ENCODE results near the gene CACNA1B. TPM values are rescaled to one million over a fixed set of nuclear protein-coding genes. Genes with fewer than 3 reads are reported as not detected.
"Not testable (repeated sequence)": the region's sequence is repeated elsewhere in the genome, so short reads cannot be mapped to it uniquely, and the experiment has no call there.

The CACNA1B gene
- total and polyA plus RNA-seq, 8 donors: 0.16 to 1.3 (median 0.31) TPM

- DNase-seq: no peak
- H3K27me3 ChIP-seq: peaks cover 0 to 4% (median 0%) of the 10 kb centered on the region in 4 donors
- TF ChIP-seq, protein P1, sequence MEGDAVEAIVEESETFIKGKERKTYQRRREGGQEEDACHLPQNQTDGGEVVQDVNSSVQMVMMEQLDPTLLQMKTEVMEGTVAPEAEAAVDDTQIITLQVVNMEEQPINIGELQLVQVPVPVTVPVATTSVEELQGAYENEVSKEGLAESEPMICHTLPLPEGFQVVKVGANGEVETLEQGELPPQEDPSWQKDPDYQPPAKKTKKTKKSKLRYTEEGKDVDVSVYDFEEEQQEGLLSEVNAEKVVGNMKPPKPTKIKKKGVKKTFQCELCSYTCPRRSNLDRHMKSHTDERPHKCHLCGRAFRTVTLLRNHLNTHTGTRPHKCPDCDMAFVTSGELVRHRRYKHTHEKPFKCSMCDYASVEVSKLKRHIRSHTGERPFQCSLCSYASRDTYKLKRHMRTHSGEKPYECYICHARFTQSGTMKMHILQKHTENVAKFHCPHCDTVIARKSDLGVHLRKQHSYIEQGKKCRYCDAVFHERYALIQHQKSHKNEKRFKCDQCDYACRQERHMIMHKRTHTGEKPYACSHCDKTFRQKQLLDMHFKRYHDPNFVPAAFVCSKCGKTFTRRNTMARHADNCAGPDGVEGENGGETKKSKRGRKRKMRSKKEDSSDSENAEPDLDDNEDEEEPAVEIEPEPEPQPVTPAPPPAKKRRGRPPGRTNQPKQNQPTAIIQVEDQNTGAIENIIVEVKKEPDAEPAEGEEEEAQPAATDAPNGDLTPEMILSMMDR (IDR thresholded peaks at IDR 0.05): no peak
- no peaks in the 10 kb centered on the region for H3K36me3 ChIP-seq
- H3K27ac ChIP-seq: no peak overlapping the region
- no peaks in the 10 kb centered on the region for H3K4me1 ChIP-seq
- H3K4me3 ChIP-seq: no peak overlapping the region
- intact Hi-C loops (cut with DNase I): no loop called here
- WGBS, 2 donors: 61 to 76% methylated on average over 10 of the region's 10 CpGs
- no peaks in the 10 kb centered on the region for H3K9me3 ChIP-seq
- no peak for FAIRE-seq
- no peak for ATAC-seq
Observed at GRCh38 chr9:137880976-137881530, 3.5 kb downstream of the CACNA1B start.

DNA sequence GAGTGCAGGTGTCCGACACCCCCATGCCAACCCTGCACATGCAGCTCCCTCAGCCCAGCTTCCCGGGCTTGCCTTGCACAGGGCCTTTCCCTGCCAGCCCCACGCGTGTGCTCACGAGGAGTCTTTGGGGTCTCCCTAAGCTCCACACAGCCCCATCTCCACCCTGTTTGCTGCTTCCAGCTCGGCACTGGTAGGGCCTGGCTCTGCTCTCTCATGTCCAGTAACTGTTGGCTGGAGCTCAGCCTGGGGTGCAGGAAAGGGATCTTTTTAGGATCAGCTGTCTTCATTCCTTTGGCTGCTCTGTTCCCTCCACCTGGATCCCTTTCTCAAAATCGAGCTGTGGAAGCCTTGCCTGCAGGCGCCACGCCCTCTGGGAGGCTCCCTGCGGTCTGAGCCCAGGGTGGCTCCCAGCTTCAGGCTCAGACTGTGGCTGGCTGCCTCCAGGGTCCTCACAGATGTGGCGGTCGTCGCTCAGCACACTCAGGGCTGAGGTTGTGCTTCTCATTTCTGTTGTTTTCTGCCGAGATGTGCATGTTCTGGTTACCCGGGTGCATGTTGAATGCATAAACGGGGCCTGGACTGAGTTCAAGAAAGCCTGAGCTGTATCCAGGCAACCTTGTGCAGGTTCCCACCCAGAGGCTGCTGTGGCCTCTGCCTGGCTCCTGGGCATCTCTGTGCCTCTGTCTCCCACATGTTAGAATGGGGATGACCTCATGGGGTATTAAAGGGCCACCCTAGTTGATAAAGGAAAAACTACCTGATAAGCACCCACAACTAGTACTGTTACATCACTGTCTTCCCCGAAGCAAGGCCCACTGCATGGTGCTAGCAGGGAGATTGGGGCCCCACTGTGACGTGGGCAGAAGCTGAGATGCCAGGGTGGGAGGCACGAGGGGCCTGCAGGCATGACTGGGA, 4.3 kb downstream of the CACNA1B start:
- intact Hi-C loops (cut with DNase I): no loop called here
- no peak overlapping the region for H3K4me3 ChIP-seq
- TF ChIP-seq, protein P1 (IDR thresholded peaks at IDR 0.05): no peak
- WGBS, 2 donors: 47 to 57% methylated on average over 19 of the region's 19 CpGs
- peaks cover 0 to 4% (median 0%) of the 10 kb centered on the region in 4 donors for H3K27me3 ChIP-seq
- no peak for DNase-seq
- ATAC-seq: no peak
- no peaks in the 10 kb centered on the region for H3K36me3 ChIP-seq
- H3K27ac ChIP-seq: no peak overlapping the region
- no peaks in the 10 kb centered on the region for H3K4me1 ChIP-seq
- no peaks in the 10 kb centered on the region for H3K9me3 ChIP-seq
- FAIRE-seq: no peak

DNA sequence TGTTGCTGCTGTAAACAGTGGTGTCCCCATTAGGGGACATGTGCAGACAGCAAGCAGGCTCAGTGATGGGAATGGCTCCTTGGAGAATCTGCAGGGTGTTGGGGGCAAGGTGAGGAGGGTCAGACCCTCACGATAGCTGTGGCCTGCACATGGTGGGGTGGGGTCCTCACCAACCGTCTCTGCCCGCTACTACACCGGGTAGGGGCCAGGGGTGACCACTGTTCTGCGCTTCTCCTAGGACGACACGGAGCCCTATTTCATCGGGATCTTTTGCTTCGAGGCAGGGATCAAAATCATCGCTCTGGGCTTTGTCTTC, 4.9 kb downstream of the CACNA1B start:
- Histone ChIP-seq H3K9me3 (no peaks in the 10 kb centered on the region), H3K4me3 (no peak overlapping the region), H3K36me3 (no peaks in the 10 kb centered on the region), H3K4me1 (no peaks in the 10 kb centered on the region), H3K27me3 (peaks cover 0 to 4% (median 0%) of the 10 kb centered on the region in 4 donors), H3K27ac (no peak overlapping the region)
- TF ChIP-seq, protein P1 (IDR thresholded peaks at IDR 0.05): no peak
- DNase-seq: no peak
- WGBS, 2 donors: 70 to 87% methylated on average over 10 of the region's 10 CpGs
- FAIRE-seq: no peak
- ATAC-seq: no peak
- intact Hi-C loops (cut with DNase I): no loop called here

DNA sequence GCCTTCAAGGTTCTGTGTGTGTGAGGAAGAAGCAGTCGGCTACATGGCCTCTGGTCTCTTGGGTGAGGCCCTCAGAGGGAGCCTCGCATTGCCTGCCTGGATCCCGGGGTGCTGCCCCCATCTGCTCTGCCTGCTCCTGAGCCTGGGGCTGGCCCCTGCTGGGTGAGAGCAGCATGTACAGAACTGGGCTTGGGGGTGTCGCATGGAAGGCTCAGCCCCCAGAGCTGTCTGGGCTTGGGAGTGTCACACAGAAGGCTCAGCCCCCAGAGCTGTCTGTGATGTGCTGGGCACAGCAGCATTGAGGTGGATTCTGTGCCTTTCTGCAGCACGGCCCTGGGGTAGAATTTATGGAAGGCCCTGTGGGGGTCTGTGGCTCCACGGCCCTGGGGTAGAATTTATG, 6.4 kb downstream of the CACNA1B start:
- H3K27ac ChIP-seq; FAIRE-seq; H3K36me3 ChIP-seq; H3K4me3 ChIP-seq; ATAC-seq; intact Hi-C loops (cut with DNase I); H3K27me3 ChIP-seq; H3K9me3 ChIP-seq; H3K4me1 ChIP-seq; DNase-seq: not testable (repeated sequence)
- WGBS, 2 donors: 71 to 86% methylated on average over 1 to 4 of the region's 6 CpGs

GRCh38 chr9:137884547-137884946, 7.0 kb downstream of the CACNA1B start:
- 20 to 33% methylated on average over 5 of the region's 7 CpGs for WGBS, 2 donors
- DNase-seq; H3K4me3 ChIP-seq; intact Hi-C loops (cut with DNase I); H3K9me3 ChIP-seq; H3K4me1 ChIP-seq; FAIRE-seq; H3K36me3 ChIP-seq; H3K27me3 ChIP-seq; H3K27ac ChIP-seq: not testable (repeated sequence)
- peak in 2 of 4 donors; percentile 44 to 73 for ATAC-seq

DNA sequence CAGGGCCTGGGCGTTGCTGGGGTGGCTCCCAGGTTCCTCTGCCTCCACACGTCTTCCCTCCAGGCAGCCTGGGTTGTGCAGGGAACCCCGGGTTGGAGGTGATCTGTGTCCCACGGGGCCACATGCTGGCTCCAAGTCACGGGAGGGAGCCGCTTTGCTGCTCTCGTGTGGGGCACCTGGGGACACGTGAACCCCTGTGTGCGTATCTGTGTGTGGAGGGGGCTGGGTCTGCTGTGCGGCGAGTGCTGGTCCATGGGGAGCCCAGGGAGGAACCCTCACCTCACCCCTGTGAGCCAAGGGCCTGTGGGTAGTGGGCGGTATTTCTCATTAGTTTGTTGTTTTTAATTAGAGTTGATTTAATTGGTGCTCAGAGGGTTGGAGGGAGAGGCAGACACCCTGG, 7.5 kb downstream of the CACNA1B start:
- H3K36me3 ChIP-seq; H3K27me3 ChIP-seq; H3K4me1 ChIP-seq; H3K4me3 ChIP-seq; H3K9me3 ChIP-seq; DNase-seq; intact Hi-C loops (cut with DNase I); ATAC-seq; H3K27ac ChIP-seq; FAIRE-seq: not testable (repeated sequence)
- WGBS, 2 donors: 73 to 80% methylated on average over 8 to 10 of the region's 12 CpGs

GRCh38 chr9:137888621-137889020, 11.0 kb downstream of the CACNA1B start:
- FAIRE-seq; H3K9me3 ChIP-seq; H3K4me1 ChIP-seq; ATAC-seq; H3K36me3 ChIP-seq; DNase-seq; H3K4me3 ChIP-seq; H3K27ac ChIP-seq; intact Hi-C loops (cut with DNase I); H3K27me3 ChIP-seq: not testable (repeated sequence)
- WGBS, 2 donors: 49 to 60% methylated on average over 6 to 12 of the region's 12 CpGs

DNA sequence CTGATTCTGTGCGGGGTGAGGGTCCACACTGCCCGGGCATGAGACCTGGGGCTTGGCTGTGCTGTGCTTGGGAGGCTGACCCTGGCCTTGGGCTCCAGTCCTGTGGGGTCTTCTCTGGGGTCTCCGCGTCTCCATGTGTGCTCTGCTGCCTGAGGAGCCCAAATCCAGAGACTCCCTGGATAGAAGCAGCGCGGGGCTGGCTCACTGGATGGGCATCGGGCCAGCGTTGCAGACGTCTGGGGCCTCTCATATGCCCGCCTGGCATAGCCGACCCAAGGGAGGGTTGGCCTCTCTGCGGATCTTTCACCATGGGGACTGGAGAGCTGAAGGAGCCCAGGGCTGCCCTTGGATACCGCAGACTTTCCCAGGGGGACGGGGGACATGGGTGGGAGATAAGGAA, 12.4 kb downstream of the CACNA1B start:
- H3K36me3 ChIP-seq; H3K4me1 ChIP-seq; H3K27ac ChIP-seq; ATAC-seq; intact Hi-C loops (cut with DNase I); H3K4me3 ChIP-seq; DNase-seq; FAIRE-seq; H3K9me3 ChIP-seq; H3K27me3 ChIP-seq: not testable (repeated sequence)
- WGBS, 2 donors: 78 to 96% methylated on average over 4 to 12 of the region's 14 CpGs

- H3K4me3 ChIP-seq; H3K27me3 ChIP-seq; FAIRE-seq; H3K4me1 ChIP-seq; H3K27ac ChIP-seq; H3K36me3 ChIP-seq; H3K9me3 ChIP-seq; ATAC-seq; intact Hi-C loops (cut with DNase I): not testable (repeated sequence)
- 55 to 69% methylated on average over 17 to 22 of the region's 24 CpGs for WGBS, 2 donors
- peak in 1 of 6 donors; percentile 43 for DNase-seq
Observed at GRCh38 chr9:137890768-137891587, 13.4 kb downstream of the CACNA1B start.

All from pancreas (tissue), 10 donors.